ENCODE data around the gene TLX2.
"Not testable (repeated sequence)": the region's sequence is repeated elsewhere in the genome, so short reads cannot be mapped to it uniquely, and the experiment has no call there.

The TLX2 gene
- total RNA-seq: 0 to 1.3 (median 0) reads per million in 17 experiments

- DNase-seq: peak in 3 of 4 experiments; percentile 18 to 46 (median 39)
Measured at GRCh38 chr2:74514368-74515270, at the start of gene TLX2. Gene TLX2, plus strand, starts transcription at chr2:74514450. Its CDS starts 357 bp downstream, at chr2:74514807.

GRCh38 chr2:74470742-74471141 lies 43.5 kb upstream of the TLX2 start:
- not testable (repeated sequence) for DNase-seq

GRCh38 chr2:74471332-74472065 lies 42.8 kb upstream of the TLX2 start:
- peak in 1 of 4 experiments; percentile 6 for DNase-seq

GRCh38 chr2:74472086-74472944 lies 41.9 kb upstream of the TLX2 start, which contains the start of gene MRPL53:
Gene MRPL53, minus strand, starts transcription at chr2:74472680. Its CDS starts 20 bp downstream, at chr2:74472660.
- peak; percentile 96 to 98 (median 96) for DNase-seq

- no peak for DNase-seq
Measured at GRCh38 chr2:74472945-74473258, 41.3 kb upstream of the TLX2 start.

- no peak for DNase-seq
Measured at GRCh38 chr2:74474481-74474880, 39.8 kb upstream of the TLX2 start.

- DNase-seq: peak in 1 of 4 experiments; percentile 19
Measured at GRCh38 chr2:74474899-74475298, 39.4 kb upstream of the TLX2 start.

- DNase-seq: peak; percentile 52 to 77 (median 74)
Measured at GRCh38 chr2:74481431-74481830, 32.8 kb upstream of the TLX2 start.

- DNase-seq: peak in 3 of 4 experiments; percentile 67 to 82 (median 77)
Measured at GRCh38 chr2:74481961-74482800, 32.1 kb upstream of the TLX2 start.

GRCh38 chr2:74482801-74483674 lies 31.2 kb upstream of the TLX2 start, which contains the start of the genes CCDC142 and TTC31:
Gene CCDC142, minus strand, starts transcription at chr2:74482998. Its CDS starts 161 bp downstream, at chr2:74482837.
Gene TTC31, plus strand, starts transcription at chr2:74483081. Its CDS starts 15 bp downstream, at chr2:74483096.
- DNase-seq: peak; percentile 96 to 97 (median 97)

GRCh38 chr2:74483675-74484164 lies 30.5 kb upstream of the TLX2 start:
- DNase-seq: not testable (repeated sequence)

- no peak for DNase-seq
Measured at GRCh38 chr2:74486141-74486540, 28.1 kb upstream of the TLX2 start.

GRCh38 chr2:74488643-74489481 lies 25.4 kb upstream of the TLX2 start:
- no peak for DNase-seq

GRCh38 chr2:74489906-74490305 lies 24.3 kb upstream of the TLX2 start:
- DNase-seq: no peak

- DNase-seq: no peak
Measured at GRCh38 chr2:74491648-74492544, 22.4 kb upstream of the TLX2 start.

GRCh38 chr2:74493546-74493945 lies 20.7 kb upstream of the TLX2 start:
- DNase-seq: no peak

GRCh38 chr2:74495440-74495839 lies 18.8 kb upstream of the TLX2 start:
- no peak for DNase-seq
